HG03108 (cell line): ENCODE data around the gene NAA10.

ENCODE experiments used
- ATAC-seq: cut with Tn5 transposase; IDR thresholded peaks from one replicate; pipeline ENCODE4 v1.9.1; 2021; ENCODE audit warnings: moderate library complexity; ENCODE audit not compliant: unreplicated experiment

Gene NAA10

GRCh38 chrX:153930011-153930910 lies 4.6 kb downstream of the NAA10 start:
- no peak for ATAC-seq

GRCh38 chrX:153929576-153929975 lies 5.3 kb downstream of the NAA10 start:
- ATAC-seq, result no peak

GRCh38 chrX:153928846-153929245 lies 6.0 kb downstream of the NAA10 start:
- ATAC-seq, result no peak

GRCh38 chrX:153927922-153928760 lies 6.7 kb downstream of the NAA10 start:
- peak; percentile 77 for ATAC-seq

GRCh38 chrX:153927672-153927921 lies 7.2 kb downstream of the NAA10 start:
- ATAC-seq, result no peak

GRCh38 chrX:153926858-153927671 lies 7.8 kb downstream of the NAA10 start:
- peak; percentile 38 for ATAC-seq

- ATAC-seq, result no peak
Observed at GRCh38 chrX:153926552-153926857, 8.3 kb downstream of the NAA10 start.

- ATAC-seq, result no peak
Observed at GRCh38 chrX:153925739-153926551, 8.9 kb downstream of the NAA10 start, which contains the start of gene ARHGAP4. Gene ARHGAP4, minus strand, starts transcription at chrX:153926264. Its CDS starts 62 bp downstream, at chrX:153926202.

- ATAC-seq, result no peak
Observed at GRCh38 chrX:153925387-153925738, 9.5 kb downstream of the NAA10 start.

GRCh38 chrX:153924149-153924861 lies 10.5 kb downstream of the NAA10 start:
- no peak for ATAC-seq

- ATAC-seq, result no peak
Observed at GRCh38 chrX:153922932-153923857, 11.6 kb downstream of the NAA10 start.

- ATAC-seq, result no peak
Observed at GRCh38 chrX:153921511-153922446, 13.1 kb downstream of the NAA10 start.

GRCh38 chrX:153921070-153921469 lies 13.8 kb downstream of the NAA10 start:
- no peak for ATAC-seq

GRCh38 chrX:153920546-153920945 lies 14.3 kb downstream of the NAA10 start:
- no peak for ATAC-seq

GRCh38 chrX:153919281-153919680 lies 15.6 kb downstream of the NAA10 start:
- ATAC-seq, result no peak

- ATAC-seq, result no peak
Observed at GRCh38 chrX:153917869-153918268, 17.0 kb downstream of the NAA10 start.

GRCh38 chrX:153913701-153914100 lies 21.1 kb downstream of the NAA10 start:
- no peak for ATAC-seq

- no peak for ATAC-seq
Observed at GRCh38 chrX:153913211-153913610, 21.6 kb downstream of the NAA10 start.
